ENCODE data around the gene TFDP2.
"Not testable (repeated sequence)": the region's sequence is repeated elsewhere in the genome, so short reads cannot be mapped to it uniquely, and the experiment has no call there.

The TFDP2 gene

GRCh38 chr3:142148792-142149672, at the start of gene TFDP2:
Gene TFDP2 (minus strand): TSS chr3:142149544. CDS start chr3:142101749, 47,795 bp downstream.
- peak; percentile 90 for DNase-seq

GRCh38 chr3:142188846-142189245, 39.5 kb upstream of the TFDP2 start:
- no peak for DNase-seq

GRCh38 chr3:142180761-142181362, 31.5 kb upstream of the TFDP2 start:
- DNase-seq: peak; percentile 35

- no peak for DNase-seq
Measured at GRCh38 chr3:142175478-142175877, 26.1 kb upstream of the TFDP2 start.

- DNase-seq: no peak
Measured at GRCh38 chr3:142174559-142174958, 25.2 kb upstream of the TFDP2 start.

- no peak for DNase-seq
Measured at GRCh38 chr3:142168514-142168913, 19.2 kb upstream of the TFDP2 start.

GRCh38 chr3:142165194-142165593, 15.8 kb upstream of the TFDP2 start:
- no peak for DNase-seq

GRCh38 chr3:142159083-142159740, 9.9 kb upstream of the TFDP2 start:
- no peak for DNase-seq

- DNase-seq: no peak
Measured at GRCh38 chr3:142154186-142154585, 4.8 kb upstream of the TFDP2 start.

- DNase-seq: no peak
Measured at GRCh38 chr3:142152384-142152783, 3.0 kb upstream of the TFDP2 start.

GRCh38 chr3:142151828-142152227, 2.5 kb upstream of the TFDP2 start:
- DNase-seq: no peak

- no peak for DNase-seq
Measured at GRCh38 chr3:142151240-142151639, 1.9 kb upstream of the TFDP2 start.

GRCh38 chr3:142150271-142150670, 927 bp upstream of the TFDP2 start:
- no peak for DNase-seq

GRCh38 chr3:142149673-142149992, 289 bp upstream of the TFDP2 start:
- DNase-seq: no peak

GRCh38 chr3:142148044-142148791, 1.1 kb downstream of the TFDP2 start:
- DNase-seq: no peak

- not testable (repeated sequence) for DNase-seq
Measured at GRCh38 chr3:142144587-142144986, 4.8 kb downstream of the TFDP2 start.

GRCh38 chr3:142140608-142141285, 8.6 kb downstream of the TFDP2 start:
- not testable (repeated sequence) for DNase-seq

GRCh38 chr3:142137089-142137488, 12.3 kb downstream of the TFDP2 start:
- DNase-seq: not testable (repeated sequence)

GRCh38 chr3:142134799-142135325, 14.5 kb downstream of the TFDP2 start:
- DNase-seq: no peak

GRCh38 chr3:142129516-142130171, 19.7 kb downstream of the TFDP2 start:
- no peak for DNase-seq

- DNase-seq: no peak
Measured at GRCh38 chr3:142127941-142128658, 21.2 kb downstream of the TFDP2 start.

All from activated CD4-positive, alpha-beta T cell treated with anti-CD3 and anti-CD28 coated beads, Interleukin-10, Interleukin-2, amounts not matched to agents 100 ng/mL and 50 ng/mL, durations not matched to agents 16 hours and 8 hours (primary cell).